Measurements from ENCODE around the gene TLR7.
A peak's percentile ranks its signal among the peaks of the same experiment; 100 is the strongest.

Gene TLR7

DNA sequence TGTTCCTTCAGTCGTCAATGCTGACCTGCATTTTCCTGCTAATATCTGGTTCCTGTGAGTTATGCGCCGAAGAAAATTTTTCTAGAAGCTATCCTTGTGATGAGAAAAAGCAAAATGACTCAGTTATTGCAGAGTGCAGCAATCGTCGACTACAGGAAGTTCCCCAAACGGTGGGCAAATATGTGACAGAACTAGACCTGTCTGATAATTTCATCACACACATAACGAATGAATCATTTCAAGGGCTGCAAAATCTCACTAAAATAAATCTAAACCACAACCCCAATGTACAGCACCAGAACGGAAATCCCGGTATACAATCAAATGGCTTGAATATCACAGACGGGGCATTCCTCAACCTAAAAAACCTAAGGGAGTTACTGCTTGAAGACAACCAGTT is 52.2 kb downstream of the TLR7 start:
- Histone ChIP-seq H3K36me3 (peaks cover 54% of the 10 kb centered on the region), H3K4me1 (ENCODE audit: control insufficient read depth in 1 of 2, insufficient read depth in 1 of 2, low read depth in 1 of 2, low read length in 1 of 2) (peaks cover 17 to 39% of the 10 kb centered on the region in 2 experiments), H3K4me3 (ENCODE audit: low read depth in 1 of 2, low read length in 1 of 2) (no peak overlapping the region), H3K9me3 (no peaks in the 10 kb centered on the region), H3K27me3 (no peaks in the 10 kb centered on the region), H3K27ac (peak overlapping the region; percentile 65)
- TF ChIP-seq, protein P1, sequence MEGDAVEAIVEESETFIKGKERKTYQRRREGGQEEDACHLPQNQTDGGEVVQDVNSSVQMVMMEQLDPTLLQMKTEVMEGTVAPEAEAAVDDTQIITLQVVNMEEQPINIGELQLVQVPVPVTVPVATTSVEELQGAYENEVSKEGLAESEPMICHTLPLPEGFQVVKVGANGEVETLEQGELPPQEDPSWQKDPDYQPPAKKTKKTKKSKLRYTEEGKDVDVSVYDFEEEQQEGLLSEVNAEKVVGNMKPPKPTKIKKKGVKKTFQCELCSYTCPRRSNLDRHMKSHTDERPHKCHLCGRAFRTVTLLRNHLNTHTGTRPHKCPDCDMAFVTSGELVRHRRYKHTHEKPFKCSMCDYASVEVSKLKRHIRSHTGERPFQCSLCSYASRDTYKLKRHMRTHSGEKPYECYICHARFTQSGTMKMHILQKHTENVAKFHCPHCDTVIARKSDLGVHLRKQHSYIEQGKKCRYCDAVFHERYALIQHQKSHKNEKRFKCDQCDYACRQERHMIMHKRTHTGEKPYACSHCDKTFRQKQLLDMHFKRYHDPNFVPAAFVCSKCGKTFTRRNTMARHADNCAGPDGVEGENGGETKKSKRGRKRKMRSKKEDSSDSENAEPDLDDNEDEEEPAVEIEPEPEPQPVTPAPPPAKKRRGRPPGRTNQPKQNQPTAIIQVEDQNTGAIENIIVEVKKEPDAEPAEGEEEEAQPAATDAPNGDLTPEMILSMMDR (IDR thresholded peaks at IDR 0.05), result no peak

- Histone ChIP-seq H3K27me3 (no peaks in the 10 kb centered on the region), H3K4me1 (ENCODE audit: control insufficient read depth in 1 of 2, insufficient read depth in 1 of 2, low read depth in 1 of 2, low read length in 1 of 2) (peaks cover 17 to 36% of the 10 kb centered on the region in 2 experiments), H3K4me3 (ENCODE audit: low read depth in 1 of 2, low read length in 1 of 2) (no peak overlapping the region), H3K27ac (peak overlapping the region; percentile 65), H3K9me3 (no peaks in the 10 kb centered on the region), H3K36me3 (peaks cover 49% of the 10 kb centered on the region)
- TF ChIP-seq, protein P1 (IDR thresholded peaks at IDR 0.05), result no peak
Measured at GRCh38 chrX:12919620-12920019, 52.7 kb downstream of the TLR7 start.

GRCh38 chrX:12920990-12921389 is 54.1 kb downstream of the TLR7 start:
- peaks cover 17 to 36% of the 10 kb centered on the region in 2 experiments for H3K4me1 ChIP-seq (ENCODE audit: control insufficient read depth in 1 of 2, insufficient read depth in 1 of 2, low read depth in 1 of 2, low read length in 1 of 2)
- peaks cover 39% of the 10 kb centered on the region for H3K36me3 ChIP-seq
- TF ChIP-seq, protein P1 (IDR thresholded peaks at IDR 0.05), result no peak
- no peak overlapping the region for H3K4me3 ChIP-seq (ENCODE audit: low read depth in 1 of 2, low read length in 1 of 2)
- H3K27me3 ChIP-seq, result no peaks in the 10 kb centered on the region
- H3K9me3 ChIP-seq, result no peaks in the 10 kb centered on the region
- H3K27ac ChIP-seq, result peak overlapping the region; percentile 65

GRCh38 chrX:12921886-12922598 is 55.2 kb downstream of the TLR7 start:
- Histone ChIP-seq H3K27ac (no peak overlapping the region), H3K9me3 (no peaks in the 10 kb centered on the region), H3K36me3 (peaks cover 39% of the 10 kb centered on the region), H3K4me1 (ENCODE audit: control insufficient read depth in 1 of 2, insufficient read depth in 1 of 2, low read depth in 1 of 2, low read length in 1 of 2) (peaks cover 17 to 30% of the 10 kb centered on the region in 2 experiments), H3K27me3 (no peaks in the 10 kb centered on the region), H3K4me3 (ENCODE audit: low read depth in 1 of 2, low read length in 1 of 2) (no peak overlapping the region)
- TF ChIP-seq, protein P1 (IDR thresholded peaks at IDR 0.05), result no peak

DNA sequence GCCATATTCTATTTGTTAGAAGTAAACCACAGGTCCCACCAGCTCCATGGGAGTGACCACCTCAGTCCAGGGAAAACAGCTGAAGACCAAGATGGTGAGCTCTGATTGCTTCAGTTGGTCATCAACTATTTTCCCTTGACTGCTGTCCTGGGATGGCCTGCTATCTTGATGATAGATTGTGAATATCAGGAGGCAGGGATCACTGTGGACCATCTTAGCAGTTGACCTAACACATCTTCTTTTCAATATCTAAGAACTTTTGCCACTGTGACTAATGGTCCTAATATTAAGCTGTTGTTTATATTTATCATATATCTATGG is 55.7 kb downstream of the TLR7 start:
- Histone ChIP-seq H3K9me3 (no peaks in the 10 kb centered on the region), H3K27ac (no peak overlapping the region), H3K27me3 (no peaks in the 10 kb centered on the region), H3K4me3 (ENCODE audit: low read depth in 1 of 2, low read length in 1 of 2) (no peak overlapping the region), H3K36me3 (peaks cover 39% of the 10 kb centered on the region), H3K4me1 (ENCODE audit: control insufficient read depth in 1 of 2, insufficient read depth in 1 of 2, low read depth in 1 of 2, low read length in 1 of 2) (peaks cover 17 to 30% of the 10 kb centered on the region in 2 experiments)
- TF ChIP-seq, protein P1 (IDR thresholded peaks at IDR 0.05), result no peak

All from neutrophil (primary cell).